ENCODE data around the gene LIMK2. TPM values are rescaled to one million over a fixed set of nuclear protein-coding genes. Genes with fewer than 3 reads are reported as not detected.

LIMK2 gene
- total RNA-seq, 1 donor = 25.0 TPM

DNA sequence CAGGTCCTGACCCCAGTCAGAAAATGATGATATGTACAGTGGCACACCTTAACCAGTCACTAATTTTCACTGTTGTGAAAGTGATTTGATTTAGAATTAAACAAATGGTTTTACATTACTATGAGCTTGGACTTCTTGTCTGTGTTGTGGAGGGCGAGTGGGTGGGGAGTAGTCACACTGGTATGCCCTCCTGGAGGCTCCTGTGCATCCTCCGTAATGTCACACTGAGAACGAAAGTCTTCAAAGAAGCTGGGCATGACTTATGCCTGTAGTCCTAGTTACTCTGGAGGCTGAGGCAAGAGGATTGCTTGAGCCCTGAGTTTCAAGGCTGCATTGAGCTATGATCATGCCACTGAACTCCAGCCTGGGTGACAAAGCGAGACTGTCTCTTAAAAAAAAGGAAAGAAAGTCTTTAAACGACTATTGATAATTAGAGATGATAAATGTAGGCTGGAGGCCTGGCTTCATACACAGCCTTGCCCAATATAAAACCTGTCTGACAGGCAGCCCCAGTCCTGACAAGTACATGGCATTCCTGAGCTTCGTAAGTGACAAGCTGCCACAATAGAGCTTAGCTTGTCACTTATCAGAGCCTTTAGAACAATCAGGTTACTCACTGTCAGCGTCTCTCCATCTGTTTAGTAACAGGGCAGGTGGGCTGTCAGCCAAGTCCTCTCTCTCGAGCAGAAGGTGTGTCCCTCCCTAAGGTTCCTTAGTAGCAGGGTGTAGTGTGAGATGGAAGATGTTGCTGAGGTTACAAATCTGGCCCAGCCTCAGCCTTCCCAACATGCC, 5.0 kb upstream of the LIMK2 start:
- Histone ChIP-seq H3K9me3 (ENCODE audit: low read depth, low read length) (no peaks in the 10 kb centered on the region), H3K4me2 (ENCODE audit: insufficient read depth, low read length) (no peak overlapping the region), H3K27ac (ENCODE audit: low read depth, low read length) (no peak overlapping the region), H2AFZ (ENCODE audit: low read length) (no peak overlapping the region), H3K27me3 (ENCODE audit: insufficient read depth, low read length) (no peaks in the 10 kb centered on the region), H4K20me1 (ENCODE audit: insufficient read depth, low read length) (no peaks in the 10 kb centered on the region), H3K4me3 (ENCODE audit: insufficient read depth, low read length) (no peak overlapping the region), H3K36me3 (ENCODE audit: insufficient read depth, low read length) (peaks cover 14% of the 10 kb centered on the region), H3K79me2 (ENCODE audit: insufficient read depth, low read length) (no peaks in the 10 kb centered on the region), H3K4me1 (ENCODE audit: insufficient read depth, low read length) (peaks cover 4% of the 10 kb centered on the region)
- no peak for TF ChIP-seq CTCF (IDR thresholded peaks at IDR 0.05; ENCODE audit: extremely low read depth, low read depth, low read length)
- DNase-seq (ENCODE audit: insufficient read length, low spot score, missing footprints) = no peak

GRCh38 chr22:31210556-31211421, 1.3 kb upstream of the LIMK2 start:
- Histone ChIP-seq H3K9me3 (ENCODE audit: low read depth, low read length) (no peaks in the 10 kb centered on the region), H3K27ac (ENCODE audit: low read depth, low read length) (no peak overlapping the region), H3K4me3 (ENCODE audit: insufficient read depth, low read length) (no peak overlapping the region), H3K4me2 (ENCODE audit: insufficient read depth, low read length) (no peak overlapping the region), H2AFZ (ENCODE audit: low read length) (no peak overlapping the region), H4K20me1 (ENCODE audit: insufficient read depth, low read length) (no peaks in the 10 kb centered on the region), H3K79me2 (ENCODE audit: insufficient read depth, low read length) (peaks cover 10% of the 10 kb centered on the region), H3K4me1 (ENCODE audit: insufficient read depth, low read length) (peaks cover 12% of the 10 kb centered on the region), H3K27me3 (ENCODE audit: insufficient read depth, low read length) (no peaks in the 10 kb centered on the region), H3K36me3 (ENCODE audit: insufficient read depth, low read length) (peaks cover 2% of the 10 kb centered on the region)
- TF ChIP-seq CTCF (IDR thresholded peaks at IDR 0.05; ENCODE audit: extremely low read depth, low read depth, low read length) = no peak
- DNase-seq (ENCODE audit: insufficient read length, low spot score, missing footprints) = no peak

GRCh38 chr22:31211482-31211861, 626 bp upstream of the LIMK2 start:
- H3K4me1 ChIP-seq (ENCODE audit: insufficient read depth, low read length) = peaks cover 12% of the 10 kb centered on the region
- H3K4me2 ChIP-seq (ENCODE audit: insufficient read depth, low read length) = peak overlapping the region; percentile 94
- H4K20me1 ChIP-seq (ENCODE audit: insufficient read depth, low read length) = no peaks in the 10 kb centered on the region
- no peaks in the 10 kb centered on the region for H3K36me3 ChIP-seq (ENCODE audit: insufficient read depth, low read length)
- no peaks in the 10 kb centered on the region for H3K9me3 ChIP-seq (ENCODE audit: low read depth, low read length)
- peaks cover 10% of the 10 kb centered on the region for H3K79me2 ChIP-seq (ENCODE audit: insufficient read depth, low read length)
- TF ChIP-seq CTCF (IDR thresholded peaks at IDR 0.05; ENCODE audit: extremely low read depth, low read depth, low read length) = no peak
- H3K27ac ChIP-seq (ENCODE audit: low read depth, low read length) = peak overlapping the region; percentile 25
- H2AFZ ChIP-seq (ENCODE audit: low read length) = peak overlapping the region; percentile 91
- DNase-seq (ENCODE audit: insufficient read length, low spot score, missing footprints) = no peak
- no peaks in the 10 kb centered on the region for H3K27me3 ChIP-seq (ENCODE audit: insufficient read depth, low read length)
- H3K4me3 ChIP-seq (ENCODE audit: insufficient read depth, low read length) = peak overlapping the region; percentile 94
